ENCODE results near the gene PAPOLG.

The PAPOLG gene

GRCh38 chr2:60839126-60839813 lies 83.2 kb downstream of the PAPOLG start:
- no peak for DNase-seq (ENCODE audit: insufficient read length, low spot score)
- no peak for TF ChIP-seq POLR2A (IDR thresholded peaks at IDR 0.05; ENCODE audit: low read depth, low read length)
- FAIRE-seq = no peak

GRCh38 chr2:60840880-60841279 lies 84.8 kb downstream of the PAPOLG start:
- FAIRE-seq = no peak
- no peak for TF ChIP-seq POLR2A (IDR thresholded peaks at IDR 0.05; ENCODE audit: low read depth, low read length)
- no peak for DNase-seq (ENCODE audit: insufficient read length, low spot score)

GRCh38 chr2:60843006-60843405 lies 86.9 kb downstream of the PAPOLG start:
- DNase-seq (ENCODE audit: insufficient read length, low spot score) (no peak), FAIRE-seq (no peak)
- no peak for TF ChIP-seq POLR2A (IDR thresholded peaks at IDR 0.05; ENCODE audit: low read depth, low read length)

- no peak for FAIRE-seq
- DNase-seq (ENCODE audit: insufficient read length, low spot score) = no peak
- no peak for TF ChIP-seq POLR2A (IDR thresholded peaks at IDR 0.05; ENCODE audit: low read depth, low read length)
Measured at GRCh38 chr2:60844105-60844504, 88.0 kb downstream of the PAPOLG start.

- TF ChIP-seq POLR2A (IDR thresholded peaks at IDR 0.05; ENCODE audit: low read depth, low read length) = no peak
- DNase-seq (ENCODE audit: insufficient read length, low spot score) = no peak
- FAIRE-seq = no peak
Measured at GRCh38 chr2:60847854-60848253, 91.8 kb downstream of the PAPOLG start.

All from H54 (cell line).